HL-60 (cell line): ENCODE measurements around the gene PTPN13.

Experiments used
- CTCF ChIP-seq: IDR thresholded peaks from one replicate; pipeline ENCODE4 v1.5.1; 2011; ENCODE audit warnings: low read length, control low read depth, inconsistent platforms; ENCODE audit not compliant: insufficient read depth
- GABPA ChIP-seq: IDR thresholded peaks from 2 replicates; pipeline ENCODE4 v1.6.1; 2012; ENCODE audit warnings: low read depth
- POLR2AphosphoS5 ChIP-seq: IDR thresholded peaks from 2 replicates; pipeline ENCODE4 v1.6.1; 2012; ENCODE audit warnings: low read depth
- REST ChIP-seq: IDR thresholded peaks from 2 replicates; pipeline ENCODE4 v1.6.1; 2012; ENCODE audit warnings: low read depth; ENCODE audit not compliant: insufficient replicate concordance

GRCh38 chr4:86730310-86730709 is 136.2 kb downstream of the PTPN13 start:
- TF ChIP-seq CTCF: no peak
- no peak for TF ChIP-seq GABPA
- TF ChIP-seq POLR2AphosphoS5: no peak
- no peak for TF ChIP-seq REST
